Tibial nerve (tissue), 3 donors: ENCODE results near the gene COPE.

Source experiments
- CTCF ChIP-seq, 5 experiments: fragments of 200-600 bp in 3 of 5; fragments of 450-650 bp in 2 of 5; sonication (generic) in 3 of 5; IDR thresholded peaks; one replicate each; pipeline ENCODE4 v1.5.1; 2016 to 2019; ENCODE audit warnings: antibody characterized with exemption in 5 of 5, mild to moderate bottlenecking in 3 of 5, moderate library complexity in 2 of 5
- POLR2A ChIP-seq, 2 donors: fragments of 450-650 bp; IDR thresholded peaks; one replicate each; pipeline ENCODE4 v1.6.1; 2017; ENCODE audit warnings: antibody characterized with exemption in 2 of 2, mild to moderate bottlenecking in 2 of 2, moderate library complexity in 2 of 2

GRCh38 chr19:18900700-18901481 is 18.3 kb downstream of the COPE start:
- TF ChIP-seq CTCF (IDR thresholded peaks at IDR 0.05) = no peak
- no peak for TF ChIP-seq POLR2A (IDR thresholded peaks at IDR 0.05)
